ENCODE results near the gene MTNR1A. TPM values are rescaled to one million over a fixed set of nuclear protein-coding genes. Genes with fewer than 3 reads are reported as not detected.

Gene MTNR1A
- total and polyA plus RNA-seq, 9 of the 15 experiments (the other 6 are each of a cell fraction or from before 2014, with no cell fraction given) = 0.09 to 0.12 (median 0.10) TPM; not detected in 5

- no peak for TF ChIP-seq KDM4B (IDR thresholded peaks at IDR 0.05; ENCODE audit: borderline replicate concordance in 2 of 2, low read depth in 1 of 2)
- no peak for TF ChIP-seq NR0B1 (IDR thresholded peaks at IDR 0.05; ENCODE audit: partially characterized antibody)
- TF ChIP-seq COPS2 (conservative IDR thresholded peaks at IDR 0.05) = no peak
- TF ChIP-seq PML (IDR thresholded peaks at IDR 0.05; ENCODE audit: low read length) = peak; percentile 68
- TF ChIP-seq SPI1 (IDR thresholded peaks at IDR 0.05; ENCODE audit: borderline replicate concordance, low read depth, low read length) = peak; percentile 81
- TF ChIP-seq SLC30A9 (CRISPR knock-in tag; IDR thresholded peaks at IDR 0.05) = no peak
- no peak for TF ChIP-seq NEUROD1 (IDR thresholded peaks at IDR 0.05; ENCODE audit: borderline replicate concordance, low read depth, low read length, partially characterized antibody)
- no peak for TF ChIP-seq RHOXF2B (CRISPR knock-in tag; conservative IDR thresholded peaks at IDR 0.05)
- no peak for TF ChIP-seq IRF1 (CRISPR knock-in tag; IDR thresholded peaks at IDR 0.05; ENCODE audit: borderline replicate concordance)
- TF ChIP-seq SP1 (CRISPR knock-in tag; IDR thresholded peaks at IDR 0.05) = no peak
- TF ChIP-seq SMAD2 (IDR thresholded peaks at IDR 0.05; ENCODE audit: low read depth, low read length) = no peak
- no peak for TF ChIP-seq ZNF184 (CRISPR knock-in tag; IDR thresholded peaks at IDR 0.05)
- no peak for TF ChIP-seq BACH1 (tag; IDR thresholded peaks at IDR 0.05)
- TF ChIP-seq GTF2B (IDR thresholded peaks at IDR 0.05; ENCODE audit: extremely low read depth, insufficient read length) = no peak
- no peak for TF ChIP-seq IRF9 (tag; IDR thresholded peaks at IDR 0.05)
- TF ChIP-seq GABPB2 (CRISPR knock-in tag; conservative IDR thresholded peaks at IDR 0.05) = no peak
- no peak for TF ChIP-seq MECOM (CRISPR knock-in tag; IDR thresholded peaks at IDR 0.05)
- no peak for TF ChIP-seq ETV5 (CRISPR knock-in tag; IDR thresholded peaks at IDR 0.05; ENCODE audit: low read depth)
- no peak for TF ChIP-seq ZNF133 (CRISPR knock-in tag; IDR thresholded peaks at IDR 0.05)
- TF ChIP-seq ZNF347 (CRISPR knock-in tag; IDR thresholded peaks at IDR 0.05; ENCODE audit: low read depth) = no peak
- no peak for TF ChIP-seq ATF2 (CRISPR knock-in tag; IDR thresholded peaks at IDR 0.05)
- no peak for TF ChIP-seq HMG20B (CRISPR knock-in tag; IDR thresholded peaks at IDR 0.05)
- no peak for TF ChIP-seq RBM22 (IDR thresholded peaks at IDR 0.05; ENCODE audit: low read depth, low read length, poor library complexity, severe bottlenecking)
Measured at GRCh38 chr4:186537843-186538521, 17.4 kb downstream of the MTNR1A start (continued).
